Ovary (tissue), 9 donors: Measurements from ENCODE around the gene RFFL. TPM values are rescaled to one million over a fixed set of nuclear protein-coding genes. Genes with fewer than 3 reads are reported as not detected.
A peak's percentile ranks its signal among the peaks of the same experiment; 100 is the strongest.

Experiments used
- DNase-seq, 5 donors: peaks; one replicate each; pipeline ENCODE4 v3.0.0-alpha.2; 2019 to 2020
- H3K27ac ChIP-seq, 2 donors: fragments of 200-600 bp; one replicate each; pipeline versions ENCODE4 v1.5.1 to v1.8.0; 2019 to 2022
- H3K27me3 ChIP-seq: fragments of 200-600 bp; one replicate; pipeline ENCODE4 v1.8.0; 2022
- H3K36me3 ChIP-seq: fragments of 200-600 bp; sonication (generic); one replicate; pipeline ENCODE4 v1.5.1; 2019
- H3K4me1 ChIP-seq: one replicate; pipeline ENCODE4 v1.8.1; 2013; ENCODE audit warnings: mild to moderate bottlenecking, moderate library complexity; ENCODE audit not compliant: insufficient read depth
- H3K4me3 ChIP-seq: fragments of 200-600 bp; sonication (generic); one replicate; pipeline ENCODE4 v1.5.1; 2017
- H3K9me3 ChIP-seq, 2 donors: fragments of 200-600 bp in 1 of 2; sonication (generic) in 1 of 2; one replicate each; pipeline versions ENCODE4 v1.5.1 to v1.8.1; 2013 to 2019; ENCODE audit warnings: mild to moderate bottlenecking in 1 of 2, moderate library complexity in 1 of 2
- CTCF ChIP-seq, 3 donors: fragments of 450-650 bp in 2 of 3; fragments of 200-600 bp in 1 of 3; IDR thresholded peaks; one replicate each; pipeline versions ENCODE4 v1.5.1 to v1.8.0; 2016 to 2022; ENCODE audit warnings: antibody characterized with exemption in 3 of 3, mild to moderate bottlenecking in 1 of 3
- EP300 ChIP-seq: sonication (generic); formaldehyde crosslinking; IDR thresholded peaks from one replicate; pipeline ENCODE4 v1.6.1; 2017; ENCODE audit warnings: antibody characterized with exemption
- POLR2A ChIP-seq: fragments of 450-650 bp; IDR thresholded peaks from one replicate; pipeline ENCODE4 v1.6.1; 2017; ENCODE audit warnings: antibody characterized with exemption, mild to moderate bottlenecking, moderate library complexity
- WGBS, 3 donors: extraction: QIAGEN DNeasy Blood & Tissue Kit in 1 of 3; methylation state at CpG; one replicate each; pipeline versions ENCODE4 v1.1.5 to v1.1.7; 2013 to 2017; 5-methylcytosine and 5-hydroxymethylcytosine counted together
- intact Hi-C, 4 donors: fragments of 100-400 bp; cut with DNase I; formaldehyde crosslinking; loops; one replicate each; pipeline versions ENCODE4 v1.11.0 to v1.15.1; 2022 to 2023
- polyA plus RNA-seq, 2 donors: library from polyadenylated mRNA; stranded (reverse); fragments of 200-250 nt in 1 of 2; fragments of 350-450 nt in 1 of 2; fragmentation: Illumina TruSeq in 1 of 2; extraction: RNeasy Lipid Tissue Mini Kit (QIAGEN cat#74804) in 1 of 2; gene quantifications; one replicate each; pipeline ENCODE4 v1.2.3, GENCODE V29; 2013 to 2014
- total RNA-seq, 7 donors: library from RNA; depleted of rRNA in 2 of 7; stranded (reverse); fragments of >200 nt in 2 of 7; fragmentation: NEBNext Ultra II Directional in 3 of 7; extraction: Animal tissue kit (Norgen Biotek cat#: 25700) in 3 of 7; gene quantifications; one replicate each; pipeline versions ENCODE4 v1.1.0 to v1.2.4, GENCODE V29; 2016 to 2023
- donor health status: DM: no; HTN: no; CAD: no; lungs with moderate emphysema.
- donor health status: DM: no; HTN: no; CAD: no.
- donor health status: Bipolar disorder and iron deficiency.
- donor health status: DM: yes; HTN: yes; CAD: no.
- donor health status: DM: no; HTN: no; CAD: no.
- donor health status: DM: yes; HTN: yes; CAD: no.

The RFFL gene
- total and polyA plus RNA-seq, 9 donors, result 6.3 to 23.9 (median 18.5) TPM

- Histone ChIP-seq H3K9me3 (no peaks in the 10 kb centered on the region), H3K27me3 (no peaks in the 10 kb centered on the region), H3K4me1 (peaks cover 8% of the 10 kb centered on the region), H3K4me3 (peak within 1 kb of the TSS; percentile 84), H3K27ac (peak within 1 kb of the TSS; percentile 99 to 100), H3K36me3 (no peaks in the 10 kb centered on the region)
- WGBS, 3 donors, result 0 to 1% (median 0%) methylated on average over 20 to 39 of the region's 39 CpGs
- TF ChIP-seq POLR2A (peak; percentile 76), EP300 (no peak)
- peak; percentile 94 to 97 (median 96) for DNase-seq
- intact Hi-C loops, result loop anchor here in 1 of 4 donors (10.0 kb wide), 1 partner anchor 104 kb away; no protein-coding TSS in a partner anchor
Measured at GRCh38 chr17:34980353-34980680, 83.2 kb downstream of the RFFL start, which contains the start of gene LIG3. Gene LIG3 (plus strand): TSS chr17:34980512. CDS start chr17:34983006, 2,494 bp downstream.

DNA sequence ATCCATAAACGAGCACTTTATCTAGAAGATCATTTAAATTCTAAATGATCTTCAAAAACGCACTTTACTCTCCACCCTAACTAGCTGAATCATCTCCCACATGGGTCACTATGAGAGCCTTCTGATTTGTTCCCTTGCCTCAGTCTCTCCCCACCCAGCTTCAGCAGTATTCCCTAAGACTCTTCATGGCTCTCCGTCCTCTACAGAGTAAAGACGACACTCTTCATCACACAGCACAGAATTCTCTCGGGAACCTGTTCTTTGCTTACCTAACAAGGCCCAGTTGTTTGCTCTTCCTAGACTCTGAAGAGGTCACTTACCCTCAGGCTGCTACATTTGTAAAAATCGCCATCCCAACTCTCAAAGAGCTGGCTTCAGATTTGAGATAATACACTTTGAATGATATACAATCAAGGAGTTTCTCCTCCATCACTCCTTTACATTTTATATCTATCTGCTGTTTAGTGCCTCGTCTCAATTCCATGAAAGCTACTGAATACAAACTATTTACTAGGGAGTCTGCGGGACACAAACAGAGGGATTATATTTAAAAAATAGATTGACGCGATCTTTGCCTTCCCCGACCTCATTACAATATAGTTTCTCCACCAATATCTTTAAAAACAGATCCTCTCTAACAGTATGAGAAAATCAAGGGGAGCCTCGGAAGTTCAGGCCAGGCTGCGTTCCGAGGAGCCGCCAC lies 83.7 kb downstream of the RFFL start:
- peak overlapping the region; percentile 84 for H3K4me3 ChIP-seq
- WGBS, 3 donors, result 16 to 18% (median 17%) methylated on average over 15 of the region's 15 CpGs
- H3K4me1 ChIP-seq, result peaks cover 8% of the 10 kb centered on the region
- TF ChIP-seq POLR2A, result no peak
- TF ChIP-seq EP300, result no peak
- no peak for TF ChIP-seq CTCF (IDR thresholded peaks at IDR 0.05)
- H3K27ac ChIP-seq, result peak overlapping the region; percentile 99 to 100
- DNase-seq, result no peak
- no peaks in the 10 kb centered on the region for H3K9me3 ChIP-seq
- intact Hi-C loops, result loop anchor here in 1 of 4 donors (10.0 kb wide), 1 partner anchor 105 kb away; no protein-coding TSS in a partner anchor
- no peaks in the 10 kb centered on the region for H3K36me3 ChIP-seq
- no peaks in the 10 kb centered on the region for H3K27me3 ChIP-seq

DNA sequence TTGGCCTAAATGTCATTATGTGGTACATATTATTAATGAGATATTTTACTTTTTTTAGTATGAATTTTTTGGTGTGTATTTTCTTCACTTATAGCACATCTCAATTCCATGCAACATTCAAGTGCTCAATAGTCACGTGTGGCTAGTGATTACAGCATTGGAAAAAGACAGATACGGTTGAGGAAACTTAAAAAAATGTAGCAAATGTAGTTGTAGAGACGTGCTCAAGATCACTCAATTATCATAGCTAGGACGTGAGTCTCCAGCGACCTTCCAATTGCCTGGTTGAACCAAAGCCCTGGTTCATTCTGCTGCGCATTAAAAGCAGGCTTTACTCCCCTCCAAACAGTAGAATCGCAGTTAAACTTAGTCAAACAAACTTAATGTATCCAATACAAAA lies 84.4 kb downstream of the RFFL start:
- no peaks in the 10 kb centered on the region for H3K9me3 ChIP-seq
- H3K4me1 ChIP-seq, result peaks cover 8% of the 10 kb centered on the region
- no peak overlapping the region for H3K4me3 ChIP-seq
- H3K27me3 ChIP-seq, result no peaks in the 10 kb centered on the region
- DNase-seq, result no peak
- H3K36me3 ChIP-seq, result no peaks in the 10 kb centered on the region
- WGBS, 3 donors, result 92 to 95% (median 94%) methylated on average over 7 of the region's 7 CpGs
- no peak overlapping the region for H3K27ac ChIP-seq
- intact Hi-C loops, result no loop called here
- TF ChIP-seq EP300 (no peak), POLR2A (no peak)

- H3K4me3 ChIP-seq, result no peak overlapping the region
- no peak overlapping the region for H3K27ac ChIP-seq
Measured at GRCh38 chr17:34974794-34975785, 88.4 kb downstream of the RFFL start.

More at GRCh38 chr17:34974794-34975785, 88.4 kb downstream of the RFFL start:
- DNase-seq, result no peak
- H3K9me3 ChIP-seq, result no peaks in the 10 kb centered on the region
- peaks cover 2% of the 10 kb centered on the region for H3K4me1 ChIP-seq
- no peaks in the 10 kb centered on the region for H3K36me3 ChIP-seq
- WGBS, 3 donors, result 85 to 87% (median 86%) methylated on average over 3 of the region's 3 CpGs
- intact Hi-C loops, result no loop called here
- no peaks in the 10 kb centered on the region for H3K27me3 ChIP-seq
- no peak for TF ChIP-seq EP300
- no peak for TF ChIP-seq POLR2A
- no peak for TF ChIP-seq CTCF (IDR thresholded peaks at IDR 0.05)
